ENCODE results near the gene FAM219B.
"Not testable (repeated sequence)": the region's sequence is repeated elsewhere in the genome, so short reads cannot be mapped to it uniquely, and the experiment has no call there.

FAM219B gene

GRCh38 chr15:74906450-74907162, at the start of gene FAM219B:
FAM219B (minus strand) TSS chr15:74906851; CDS start chr15:74906800, 51 bp downstream.
- peak; percentile 87 for DNase-seq (ENCODE audit: low read depth, low spot score)

- peak; percentile 84 for DNase-seq (ENCODE audit: low read depth, low spot score)
Observed at GRCh38 chr15:74955796-74956647, 49.4 kb upstream of the FAM219B start.

GRCh38 chr15:74955017-74955416, 48.4 kb upstream of the FAM219B start:
- peak; percentile 31 for DNase-seq (ENCODE audit: low read depth, low spot score)

GRCh38 chr15:74954515-74954914, 47.9 kb upstream of the FAM219B start:
- DNase-seq (ENCODE audit: low read depth, low spot score), result peak; percentile 77

GRCh38 chr15:74951006-74951405, 44.4 kb upstream of the FAM219B start:
- no peak for DNase-seq (ENCODE audit: low read depth, low spot score)

GRCh38 chr15:74950078-74950908, 43.6 kb upstream of the FAM219B start:
- peak; percentile 89 for DNase-seq (ENCODE audit: low read depth, low spot score)

GRCh38 chr15:74937590-74938371, 31.1 kb upstream of the FAM219B start, which contains the start of gene COX5A:
COX5A (minus strand) TSS chr15:74938073; CDS start chr15:74938014, 59 bp downstream.
- peak; percentile 98 for DNase-seq (ENCODE audit: low read depth, low spot score)

- no peak for DNase-seq (ENCODE audit: low read depth, low spot score)
Observed at GRCh38 chr15:74937272-74937589, 30.6 kb upstream of the FAM219B start.

- DNase-seq (ENCODE audit: low read depth, low spot score), result peak; percentile 72
Observed at GRCh38 chr15:74935193-74935592, 28.5 kb upstream of the FAM219B start.

GRCh38 chr15:74933573-74933972, 26.9 kb upstream of the FAM219B start:
- no peak for DNase-seq (ENCODE audit: low read depth, low spot score)

GRCh38 chr15:74928771-74929198, 22.1 kb upstream of the FAM219B start:
- no peak for DNase-seq (ENCODE audit: low read depth, low spot score)

- no peak for DNase-seq (ENCODE audit: low read depth, low spot score)
Observed at GRCh38 chr15:74924525-74924924, 17.9 kb upstream of the FAM219B start.

GRCh38 chr15:74920456-74920855, 13.8 kb upstream of the FAM219B start:
- no peak for DNase-seq (ENCODE audit: low read depth, low spot score)

GRCh38 chr15:74917676-74918075, 11.0 kb upstream of the FAM219B start:
- DNase-seq (ENCODE audit: low read depth, low spot score), result no peak

GRCh38 chr15:74913799-74914198, 7.1 kb upstream of the FAM219B start:
- not testable (repeated sequence) for DNase-seq (ENCODE audit: low read depth, low spot score)

- DNase-seq (ENCODE audit: low read depth, low spot score), result no peak
Observed at GRCh38 chr15:74913041-74913440, 6.4 kb upstream of the FAM219B start.

GRCh38 chr15:74908635-74909034, 2.0 kb upstream of the FAM219B start:
- no peak for DNase-seq (ENCODE audit: low read depth, low spot score)

- DNase-seq (ENCODE audit: low read depth, low spot score), result no peak
Observed at GRCh38 chr15:74907163-74907870, 666 bp upstream of the FAM219B start.

GRCh38 chr15:74906067-74906449, 593 bp downstream of the FAM219B start:
- peak; percentile 63 for DNase-seq (ENCODE audit: low read depth, low spot score)

- DNase-seq (ENCODE audit: low read depth, low spot score), result no peak
Observed at GRCh38 chr15:74904190-74904805, 2.4 kb downstream of the FAM219B start.
